GM23338 (cell line): Measurements from ENCODE around the gene MANBA. TPM values are rescaled to one million over a fixed set of nuclear protein-coding genes. Genes with fewer than 3 reads are reported as not detected.

ENCODE experiments used
- ATAC-seq: fragments of 200-7000 bp; cut with Tn5 transposase; 3 replicates; pipeline ENCODE4 v1.9.1; 2020
- DNase-seq: peaks from one replicate; pipeline ENCODE4 v3.0.0-alpha.2; 2015; ENCODE audit warnings: low spot score
- H2AFZ ChIP-seq: fragments of 200-600 bp; sonication (generic); 2 replicates; pipeline ENCODE4 v1.8.0; 2016; ENCODE audit warnings: antibody characterized with exemption, mild to moderate bottlenecking, moderate library complexity
- H3F3A ChIP-seq: fragments of 200-600 bp; sonication (generic); replicated peaks from 2 replicates; pipeline ENCODE4 v1.8.0; 2017; ENCODE audit warnings: antibody characterized with exemption, mixed run types, low read depth
- H3K27ac ChIP-seq: fragments of 200-600 bp; sonication (generic); 2 replicates; pipeline ENCODE4 v1.6.1; 2016; ENCODE audit warnings: low read depth
- H3K27me3 ChIP-seq: fragments of 200-600 bp; sonication (generic); 2 replicates; pipeline ENCODE4 v1.8.0; 2016; ENCODE audit warnings: mild to moderate bottlenecking, mixed run types, moderate library complexity; ENCODE audit not compliant: insufficient read depth
- H3K36me3 ChIP-seq: fragments of 200-600 bp; sonication (generic); 2 replicates; pipeline ENCODE4 v1.8.0; 2016; ENCODE audit warnings: mild to moderate bottlenecking; ENCODE audit not compliant: insufficient read depth
- H3K4me1 ChIP-seq: fragments of 200-600 bp; sonication (generic); 2 replicates; pipeline ENCODE4 v1.8.0; 2016; ENCODE audit warnings: mild to moderate bottlenecking, moderate library complexity; ENCODE audit not compliant: insufficient read depth
- H3K4me2 ChIP-seq: fragments of 200-600 bp; sonication (generic); 2 replicates; pipeline ENCODE4 v1.7.1; 2017; ENCODE audit warnings: mixed run types
- H3K4me3 ChIP-seq: fragments of 200-600 bp; sonication (generic); 2 replicates; pipeline ENCODE4 v1.6.1; 2016; ENCODE audit warnings: mixed run types
- H3K79me2 ChIP-seq: fragments of 200-600 bp; sonication (generic); replicated peaks from 2 replicates; pipeline ENCODE4 v1.8.0; 2017; ENCODE audit warnings: mild to moderate bottlenecking; ENCODE audit not compliant: insufficient read depth
- H3K9me2 ChIP-seq: fragments of 200-600 bp; sonication (generic); 2 replicates; pipeline ENCODE4 v1.8.0; 2017; ENCODE audit not compliant: insufficient read depth
- H4K20me1 ChIP-seq: fragments of 200-600 bp; sonication (generic); replicated peaks from 2 replicates; pipeline ENCODE4 v1.8.0; 2017; ENCODE audit warnings: mild to moderate bottlenecking; ENCODE audit not compliant: insufficient read depth
- H3K27ac Mint-ChIP-seq: 2 replicates; pipeline ENCODE4 v1.8.0; 2020; ENCODE audit warnings: inconsistent platforms, mild to moderate bottlenecking, moderate library complexity, mixed read lengths
- H3K27me3 Mint-ChIP-seq: 3 replicates; pipeline ENCODE4 v1.8.0; 2022; ENCODE audit warnings: low read depth, mild to moderate bottlenecking, moderate library complexity, mixed read lengths, inconsistent platforms; ENCODE audit not compliant: insufficient read depth, poor library complexity
- H3K36me3 Mint-ChIP-seq: 3 replicates; pipeline ENCODE4 v1.8.0; 2021; ENCODE audit warnings: low read depth, mild to moderate bottlenecking, inconsistent platforms, moderate library complexity, mixed read lengths
- H3K4me1 Mint-ChIP-seq: 3 replicates; pipeline ENCODE4 v1.8.0; 2020; ENCODE audit warnings: mild to moderate bottlenecking, inconsistent platforms, mixed read lengths
- H3K4me3 Mint-ChIP-seq: 3 replicates; pipeline ENCODE4 v1.8.0; 2021; ENCODE audit warnings: moderate library complexity, mild to moderate bottlenecking, inconsistent platforms, mixed read lengths
- H3K9me3 Mint-ChIP-seq: 3 replicates; pipeline ENCODE4 v1.8.0; 2020; ENCODE audit warnings: moderate library complexity, mild to moderate bottlenecking, inconsistent platforms, mixed read lengths
- CREB1 ChIP-seq: fragments of 250-450 bp; sonication (Bioruptor Pico); IDR thresholded peaks from 2 replicates; pipeline ENCODE4 v1.5.0; 2020; ENCODE audit warnings: low read depth, mild to moderate bottlenecking, moderate library complexity
- ETS1 ChIP-seq: IDR thresholded peaks from 2 replicates; pipeline ENCODE4 v1.6.1; 2016; ENCODE audit warnings: antibody characterized with exemption
- EZH2 ChIP-seq: fragments of 200-600 bp; sonication (generic); IDR thresholded peaks from one replicate; pipeline ENCODE4 v1.8.0; 2017; ENCODE audit warnings: antibody characterized with exemption, mild to moderate bottlenecking, low read depth; ENCODE audit not compliant: unreplicated experiment
- EZH2phosphoT487 ChIP-seq: fragments of 200-600 bp; sonication (generic); IDR thresholded peaks from one replicate; pipeline ENCODE4 v1.8.1; 2018; ENCODE audit warnings: antibody characterized with exemption; ENCODE audit not compliant: unreplicated experiment
- JUNB ChIP-seq: IDR thresholded peaks from one replicate; pipeline ENCODE4 v1.6.1; 2016; ENCODE audit warnings: antibody characterized with exemption; ENCODE audit not compliant: unreplicated experiment
- NANOG ChIP-seq: IDR thresholded peaks from 2 replicates; pipeline ENCODE4 v1.6.1; 2016; ENCODE audit warnings: antibody characterized with exemption, borderline replicate concordance
- POLR2AphosphoS5 ChIP-seq: IDR thresholded peaks from 2 replicates; pipeline ENCODE4 v1.6.1; 2016; ENCODE audit warnings: antibody characterized with exemption, low read depth
- REST ChIP-seq: IDR thresholded peaks from one replicate; pipeline ENCODE4 v1.6.1; 2018; ENCODE audit warnings: antibody characterized with exemption; ENCODE audit not compliant: unreplicated experiment
- STAT1 ChIP-seq: IDR thresholded peaks from one replicate; pipeline ENCODE4 v1.6.1; 2016; ENCODE audit warnings: antibody characterized with exemption; ENCODE audit not compliant: unreplicated experiment
- ZNF114 ChIP-seq: fragments of 250-450 bp; sonication (Bioruptor Pico); IDR thresholded peaks from 2 replicates; pipeline ENCODE4 v1.5.0; 2020; ENCODE audit warnings: mild to moderate bottlenecking, moderate library complexity
- ZNF331 ChIP-seq: fragments of 250-450 bp; sonication (Bioruptor Pico); IDR thresholded peaks from 2 replicates; pipeline ENCODE4 v1.5.0; 2020; ENCODE audit warnings: low read depth, mild to moderate bottlenecking, moderate library complexity
- ZNF462 ChIP-seq: fragments of 250-450 bp; sonication (Bioruptor Pico); IDR thresholded peaks from 2 replicates; pipeline ENCODE4 v1.5.0; 2020; ENCODE audit warnings: mild to moderate bottlenecking, moderate library complexity
- polyA plus RNA-seq: library from polyadenylated mRNA; unstranded; fragments of >200 nt; fragmentation: Nextera tagmentation; extraction: Ambion mirVana; gene quantifications from 2 replicates; pipeline ENCODE4 v1.2.1, GENCODE V29; 2016
- total RNA-seq: library from RNA; depleted of rRNA; stranded (reverse); fragments of >200 nt; shearing (Covaris generic); gene quantifications from 2 replicates; pipeline ENCODE4 v1.2.3, GENCODE V29; 2014
- TF ChIP-seq, protein P1 (sequence below), 2 experiments: fragments of 200-600 bp in 1 of 2; sonication (generic) in 1 of 2; conservative IDR thresholded peaks; 2 replicates each; pipeline versions ENCODE4 v1.5.1 to v1.6.1; 2016 to 2017; ENCODE audit warnings: antibody characterized with exemption in 2 of 2, low read depth in 2 of 2, mild to moderate bottlenecking in 2 of 2, moderate library complexity in 1 of 2

The MANBA gene
- total and polyA plus RNA-seq, 2 experiments from 2014 or later: 13.2 to 54.3 TPM

- H3K4me3 Mint-ChIP-seq: no peak overlapping the region
- TF ChIP-seq REST (no peak), ZNF462 (CRISPR knock-in tag) (no peak), ZNF331 (CRISPR knock-in tag) (no peak), NANOG (no peak), EZH2 (no peak), POLR2AphosphoS5 (no peak), JUNB (no peak), EZH2phosphoT487 (no peak), ZNF114 (CRISPR knock-in tag) (no peak), CREB1 (CRISPR knock-in tag) (no peak), ETS1 (no peak), STAT1 (no peak)
- TF ChIP-seq, protein P1, sequence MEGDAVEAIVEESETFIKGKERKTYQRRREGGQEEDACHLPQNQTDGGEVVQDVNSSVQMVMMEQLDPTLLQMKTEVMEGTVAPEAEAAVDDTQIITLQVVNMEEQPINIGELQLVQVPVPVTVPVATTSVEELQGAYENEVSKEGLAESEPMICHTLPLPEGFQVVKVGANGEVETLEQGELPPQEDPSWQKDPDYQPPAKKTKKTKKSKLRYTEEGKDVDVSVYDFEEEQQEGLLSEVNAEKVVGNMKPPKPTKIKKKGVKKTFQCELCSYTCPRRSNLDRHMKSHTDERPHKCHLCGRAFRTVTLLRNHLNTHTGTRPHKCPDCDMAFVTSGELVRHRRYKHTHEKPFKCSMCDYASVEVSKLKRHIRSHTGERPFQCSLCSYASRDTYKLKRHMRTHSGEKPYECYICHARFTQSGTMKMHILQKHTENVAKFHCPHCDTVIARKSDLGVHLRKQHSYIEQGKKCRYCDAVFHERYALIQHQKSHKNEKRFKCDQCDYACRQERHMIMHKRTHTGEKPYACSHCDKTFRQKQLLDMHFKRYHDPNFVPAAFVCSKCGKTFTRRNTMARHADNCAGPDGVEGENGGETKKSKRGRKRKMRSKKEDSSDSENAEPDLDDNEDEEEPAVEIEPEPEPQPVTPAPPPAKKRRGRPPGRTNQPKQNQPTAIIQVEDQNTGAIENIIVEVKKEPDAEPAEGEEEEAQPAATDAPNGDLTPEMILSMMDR (conservative IDR thresholded peaks at IDR 0.05; ENCODE audit: low read depth in 2 of 2): no peak
Measured at GRCh38 chr4:102786279-102786678, 25.5 kb upstream of the MANBA start.

More at GRCh38 chr4:102786279-102786678, 25.5 kb upstream of the MANBA start:
- no peak for ATAC-seq
- Histone ChIP-seq H3F3A (no peaks in the 10 kb centered on the region), H3K79me2 (no peaks in the 10 kb centered on the region), H3K9me2 (no peaks in the 10 kb centered on the region), H3K36me3 (no peaks in the 10 kb centered on the region), H2AFZ (no peak overlapping the region), H3K4me1 (no peaks in the 10 kb centered on the region), H3K27me3 (no peaks in the 10 kb centered on the region), H4K20me1 (no peaks in the 10 kb centered on the region), H3K4me3 (no peak overlapping the region), H3K27ac (no peak overlapping the region), H3K4me2 (no peak overlapping the region)
- Mint-ChIP-seq H3K36me3 (peaks cover 1% of the 10 kb centered on the region; the same call in 1 of the 3 replicates), H3K27me3 (peaks cover 7% of the 10 kb centered on the region), H3K9me3 (no peaks in the 10 kb centered on the region; the same call in 2 of the 3 replicates), H3K27ac (no peak overlapping the region), H3K4me1 (no peaks in the 10 kb centered on the region; the same call in 2 of the 3 replicates)
- no peak for DNase-seq
